ENCODE measurements around the gene SNCB. TPM values are rescaled to one million over a fixed set of nuclear protein-coding genes. Genes with fewer than 3 reads are reported as not detected.

SNCB gene
- total and polyA plus RNA-seq, 2 donors from 2014 or later: not detected

DNA sequence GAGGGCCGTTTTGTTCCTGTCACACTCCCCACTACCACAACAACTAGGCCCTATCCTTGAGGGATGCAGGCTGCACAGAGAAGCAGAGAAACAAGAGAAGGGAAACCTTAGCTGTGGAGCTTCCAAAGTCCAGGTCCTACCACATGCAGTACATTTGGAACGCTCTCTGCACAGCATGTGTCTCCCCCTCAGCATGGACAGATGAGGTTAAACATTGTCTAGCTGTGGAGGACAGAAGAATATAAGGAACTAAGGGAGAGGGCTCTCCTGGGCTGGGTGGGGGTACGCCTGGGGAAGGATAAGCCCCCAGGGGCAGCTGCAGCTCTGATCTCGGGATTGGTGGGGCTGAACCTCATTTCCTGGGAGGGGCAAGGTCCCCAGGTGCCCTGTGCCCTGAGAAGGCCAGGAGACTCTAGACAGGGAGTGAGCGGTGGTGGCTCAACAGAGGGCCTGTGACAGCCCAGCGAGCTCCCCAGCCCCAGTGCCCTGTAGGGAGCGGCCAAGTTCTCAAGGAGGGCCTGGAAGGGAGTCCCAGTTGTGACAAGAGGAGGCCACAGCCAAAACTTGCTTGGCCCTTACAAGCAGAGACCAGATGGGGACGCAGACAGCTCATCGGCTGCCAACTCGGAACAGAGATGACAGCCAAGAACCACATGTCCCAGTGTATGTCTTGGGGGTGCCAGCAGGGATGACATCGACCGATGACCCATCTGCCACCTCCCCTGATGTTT lies 47.0 kb upstream of the SNCB start:
- Histone ChIP-seq H3K27me3 (ENCODE audit: control insufficient read depth, insufficient read depth, low read length) (peaks cover 2% of the 10 kb centered on the region), H3K4me1 (ENCODE audit: control insufficient read depth in 2 of 3, insufficient read depth in 2 of 3, low read depth in 1 of 3, low read length in 3 of 3) (peaks cover 0 to 8% (median 2%) of the 10 kb centered on the region in 3 donors), H3K9me3 (ENCODE audit: control insufficient read depth in 2 of 3, insufficient read depth in 1 of 3, low read length in 3 of 3) (no peaks in the 10 kb centered on the region), H3K27ac (ENCODE audit: low read depth in 2 of 2, low read length in 2 of 2) (no peak overlapping the region), H3K4me3 (ENCODE audit: low read length in 3 of 3) (no peak overlapping the region), H3K36me3 (ENCODE audit: control insufficient read depth in 2 of 3, insufficient read depth in 3 of 3, low read length in 3 of 3) (no peaks in the 10 kb centered on the region), H3K9ac (ENCODE audit: low read length in 3 of 3) (no peak overlapping the region)
- DNase-seq: peak in 2 of 5 donors; percentile 43 to 69
- intact Hi-C loops (cut with DNase I): no loop called here
- TF ChIP-seq, protein P1, sequence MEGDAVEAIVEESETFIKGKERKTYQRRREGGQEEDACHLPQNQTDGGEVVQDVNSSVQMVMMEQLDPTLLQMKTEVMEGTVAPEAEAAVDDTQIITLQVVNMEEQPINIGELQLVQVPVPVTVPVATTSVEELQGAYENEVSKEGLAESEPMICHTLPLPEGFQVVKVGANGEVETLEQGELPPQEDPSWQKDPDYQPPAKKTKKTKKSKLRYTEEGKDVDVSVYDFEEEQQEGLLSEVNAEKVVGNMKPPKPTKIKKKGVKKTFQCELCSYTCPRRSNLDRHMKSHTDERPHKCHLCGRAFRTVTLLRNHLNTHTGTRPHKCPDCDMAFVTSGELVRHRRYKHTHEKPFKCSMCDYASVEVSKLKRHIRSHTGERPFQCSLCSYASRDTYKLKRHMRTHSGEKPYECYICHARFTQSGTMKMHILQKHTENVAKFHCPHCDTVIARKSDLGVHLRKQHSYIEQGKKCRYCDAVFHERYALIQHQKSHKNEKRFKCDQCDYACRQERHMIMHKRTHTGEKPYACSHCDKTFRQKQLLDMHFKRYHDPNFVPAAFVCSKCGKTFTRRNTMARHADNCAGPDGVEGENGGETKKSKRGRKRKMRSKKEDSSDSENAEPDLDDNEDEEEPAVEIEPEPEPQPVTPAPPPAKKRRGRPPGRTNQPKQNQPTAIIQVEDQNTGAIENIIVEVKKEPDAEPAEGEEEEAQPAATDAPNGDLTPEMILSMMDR (IDR thresholded peaks at IDR 0.05; ENCODE audit: borderline replicate concordance, extremely low read depth, insufficient read depth): no peak
- no peak for FAIRE-seq

DNA sequence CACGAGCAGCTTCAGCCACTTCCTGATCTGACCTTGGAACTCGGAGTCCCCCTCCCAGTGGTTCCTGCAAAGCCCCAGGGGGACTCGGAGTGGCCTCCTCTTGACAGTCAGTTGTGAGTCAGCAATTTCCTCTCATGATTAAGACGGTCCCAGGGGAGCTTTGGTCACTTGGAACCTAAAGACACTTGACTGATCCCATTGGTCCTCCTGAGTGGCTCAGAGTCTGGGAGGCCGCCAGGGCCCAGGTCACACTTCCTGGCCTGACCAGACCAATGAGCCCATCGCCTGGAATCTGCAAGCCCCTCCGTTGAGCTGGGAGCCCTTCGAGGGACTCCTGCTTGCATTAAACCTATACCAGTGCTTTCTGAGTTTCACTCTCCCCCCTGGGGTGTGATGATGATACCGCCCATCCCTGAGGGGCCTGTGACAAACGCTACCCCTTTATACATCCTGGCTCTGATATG lies 46.1 kb upstream of the SNCB start:
- Histone ChIP-seq H3K36me3 (ENCODE audit: control insufficient read depth in 2 of 3, insufficient read depth in 3 of 3, low read length in 3 of 3) (no peaks in the 10 kb centered on the region), H3K9ac (ENCODE audit: low read length in 3 of 3) (no peak overlapping the region), H3K4me1 (ENCODE audit: control insufficient read depth in 2 of 3, insufficient read depth in 2 of 3, low read depth in 1 of 3, low read length in 3 of 3) (peaks cover 0 to 8% (median 2%) of the 10 kb centered on the region in 3 donors), H3K27me3 (ENCODE audit: control insufficient read depth, insufficient read depth, low read length) (peaks cover 2% of the 10 kb centered on the region), H3K27ac (ENCODE audit: low read depth in 2 of 2, low read length in 2 of 2) (no peak overlapping the region), H3K9me3 (ENCODE audit: control insufficient read depth in 2 of 3, insufficient read depth in 1 of 3, low read length in 3 of 3) (no peaks in the 10 kb centered on the region), H3K4me3 (ENCODE audit: low read length in 3 of 3) (no peak overlapping the region)
- intact Hi-C loops (cut with DNase I): no loop called here
- TF ChIP-seq, protein P1 (IDR thresholded peaks at IDR 0.05; ENCODE audit: borderline replicate concordance, extremely low read depth, insufficient read depth): no peak
- DNase-seq (peak in 1 of 5 donors; percentile 68), FAIRE-seq (no peak)

DNA sequence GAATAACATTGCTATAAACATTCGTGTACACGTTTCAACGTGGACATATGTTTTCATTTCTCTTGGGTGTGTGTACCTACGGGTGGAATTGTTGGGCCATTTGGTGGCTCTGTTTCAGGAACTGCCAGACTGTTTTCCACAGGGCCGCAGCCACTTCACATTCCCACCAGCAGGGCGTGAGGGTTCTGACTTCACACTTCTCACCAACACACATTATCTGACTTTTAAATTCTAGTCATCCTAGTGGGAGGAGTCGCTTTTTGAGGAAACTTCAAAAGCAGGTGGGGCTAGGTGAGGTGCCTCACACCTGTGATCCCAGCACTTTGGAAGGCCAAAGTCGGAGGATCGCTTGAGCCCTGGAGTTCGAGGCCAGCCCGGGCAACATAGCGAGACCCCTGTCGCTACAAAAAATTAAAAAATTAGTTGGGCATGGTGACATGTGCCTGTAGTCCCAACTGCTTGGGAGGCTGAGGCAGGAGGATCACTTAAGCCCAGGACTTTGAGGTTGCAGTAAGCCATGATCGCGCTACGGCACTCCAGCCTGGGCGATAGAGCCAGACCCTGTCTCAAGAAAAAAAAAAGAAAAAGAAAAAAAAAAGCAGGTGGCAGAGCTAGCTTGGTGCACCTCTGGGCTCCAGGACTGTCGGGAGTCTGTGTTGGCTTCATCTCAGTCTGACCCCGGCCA lies 45.5 kb upstream of the SNCB start:
- Histone ChIP-seq H3K4me1 (ENCODE audit: control insufficient read depth in 2 of 3, insufficient read depth in 2 of 3, low read depth in 1 of 3, low read length in 3 of 3) (peaks cover 0 to 8% (median 2%) of the 10 kb centered on the region in 3 donors), H3K9ac (ENCODE audit: low read length in 3 of 3) (no peak overlapping the region), H3K27ac (ENCODE audit: low read depth in 2 of 2, low read length in 2 of 2) (no peak overlapping the region), H3K27me3 (ENCODE audit: control insufficient read depth, insufficient read depth, low read length) (peaks cover 1% of the 10 kb centered on the region), H3K4me3 (ENCODE audit: low read length in 3 of 3) (no peak overlapping the region), H3K36me3 (ENCODE audit: control insufficient read depth in 2 of 3, insufficient read depth in 3 of 3, low read length in 3 of 3) (no peaks in the 10 kb centered on the region), H3K9me3 (ENCODE audit: control insufficient read depth in 2 of 3, insufficient read depth in 1 of 3, low read length in 3 of 3) (no peaks in the 10 kb centered on the region)
- no peak for FAIRE-seq
- TF ChIP-seq, protein P1 (IDR thresholded peaks at IDR 0.05; ENCODE audit: borderline replicate concordance, extremely low read depth, insufficient read depth): peak; percentile 38
- intact Hi-C loops (cut with DNase I): no loop called here
- peak in 4 of 5 donors; percentile 26 to 54 (median 54) for DNase-seq

Data from kidney (tissue), 14 donors.